ENCODE data around the gene CEBPA.
A peak's percentile ranks its signal among the peaks of the same experiment; 100 is the strongest.

Gene CEBPA

DNA sequence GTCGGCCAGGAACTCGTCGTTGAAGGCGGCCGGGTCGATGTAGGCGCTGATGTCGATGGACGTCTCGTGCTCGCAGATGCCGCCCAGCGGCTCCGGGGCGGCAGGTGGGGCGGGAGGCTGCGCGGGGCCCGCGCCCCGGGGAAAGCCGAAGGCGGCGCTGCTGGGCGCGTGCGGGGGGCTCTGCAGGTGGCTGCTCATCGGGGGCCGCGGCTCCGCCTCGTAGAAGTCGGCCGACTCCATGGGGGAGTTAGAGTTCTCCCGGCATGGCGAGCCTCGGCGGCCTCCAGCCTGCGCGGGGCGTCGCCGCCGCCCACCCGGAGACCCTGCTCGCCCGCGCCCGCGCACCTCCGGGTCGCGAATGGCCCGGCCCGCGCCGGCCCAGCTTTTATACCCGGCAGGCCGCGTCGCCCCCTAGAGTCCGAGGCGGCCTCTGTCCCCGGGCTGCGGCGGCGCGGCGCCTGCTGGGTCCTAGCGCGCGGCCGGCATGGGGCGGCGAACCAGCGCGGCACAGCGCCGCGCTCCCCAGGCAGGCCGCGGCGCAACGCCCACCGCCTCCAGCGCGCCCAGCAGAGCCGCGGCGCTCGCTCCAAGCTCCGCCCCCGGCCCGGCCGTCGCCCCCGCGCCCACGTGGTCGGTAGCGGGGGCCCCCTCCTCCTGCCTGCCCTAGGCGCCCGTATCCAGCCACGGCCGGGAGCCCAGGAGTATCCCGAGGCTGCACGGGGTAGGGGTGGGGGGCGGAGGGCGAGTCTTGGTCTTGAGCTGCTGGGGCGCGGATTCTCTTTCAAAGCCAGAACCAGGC lies at the start of gene CEBPA:
CEBPA (minus strand) TSS at position 360 of the 799 bp plus-strand sequence; CDS start at position 240, 120 bp downstream.
- peak; percentile 55 for DNase-seq

GRCh38 chr19:33350538-33351309 lies 48.4 kb upstream of the CEBPA start:
- no peak for DNase-seq

- no peak for DNase-seq
Observed at GRCh38 chr19:33349319-33350289, 47.3 kb upstream of the CEBPA start.

GRCh38 chr19:33348301-33349010 lies 46.1 kb upstream of the CEBPA start:
- no peak for DNase-seq

- no peak for DNase-seq
Observed at GRCh38 chr19:33347300-33347699, 45.0 kb upstream of the CEBPA start.

DNA sequence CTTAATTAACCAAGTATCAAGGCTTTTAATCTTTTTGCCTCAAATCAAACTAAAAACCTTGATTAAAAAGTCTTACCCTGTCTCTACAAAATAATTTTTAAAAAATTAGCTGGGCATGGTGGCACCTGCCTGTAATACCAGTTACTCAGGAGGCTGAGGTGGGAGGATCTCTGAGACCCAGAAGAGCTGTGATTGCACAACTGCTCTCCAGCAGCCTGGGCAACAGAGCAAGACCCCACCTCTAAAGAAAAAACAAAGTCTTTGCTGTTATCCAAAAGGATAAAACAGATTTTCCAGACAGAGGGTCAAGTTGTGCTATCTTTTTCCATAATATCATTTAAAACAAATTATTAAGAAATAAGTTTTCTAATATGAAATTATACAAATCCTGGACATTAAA lies 44.3 kb upstream of the CEBPA start:
- no peak for DNase-seq

GRCh38 chr19:33345163-33345562 lies 42.8 kb upstream of the CEBPA start:
- DNase-seq = no peak

DNA sequence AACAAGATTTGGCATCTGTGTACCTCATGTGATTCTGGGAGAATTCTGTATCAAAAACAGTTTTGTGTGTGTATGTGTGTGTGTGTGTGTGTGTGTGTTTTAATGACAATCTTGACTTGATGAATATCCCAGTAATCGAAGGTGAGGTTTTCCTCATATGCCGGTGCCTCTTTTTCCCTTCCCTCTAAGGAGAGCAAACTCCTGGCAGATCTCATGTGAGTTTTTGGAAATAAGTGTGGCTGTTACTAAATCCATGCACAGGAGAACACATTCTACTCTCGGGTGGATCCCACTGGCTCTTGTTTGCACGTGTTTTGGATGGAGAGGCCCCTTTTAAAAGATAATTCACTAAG lies 42.2 kb upstream of the CEBPA start:
- DNase-seq = no peak

DNA sequence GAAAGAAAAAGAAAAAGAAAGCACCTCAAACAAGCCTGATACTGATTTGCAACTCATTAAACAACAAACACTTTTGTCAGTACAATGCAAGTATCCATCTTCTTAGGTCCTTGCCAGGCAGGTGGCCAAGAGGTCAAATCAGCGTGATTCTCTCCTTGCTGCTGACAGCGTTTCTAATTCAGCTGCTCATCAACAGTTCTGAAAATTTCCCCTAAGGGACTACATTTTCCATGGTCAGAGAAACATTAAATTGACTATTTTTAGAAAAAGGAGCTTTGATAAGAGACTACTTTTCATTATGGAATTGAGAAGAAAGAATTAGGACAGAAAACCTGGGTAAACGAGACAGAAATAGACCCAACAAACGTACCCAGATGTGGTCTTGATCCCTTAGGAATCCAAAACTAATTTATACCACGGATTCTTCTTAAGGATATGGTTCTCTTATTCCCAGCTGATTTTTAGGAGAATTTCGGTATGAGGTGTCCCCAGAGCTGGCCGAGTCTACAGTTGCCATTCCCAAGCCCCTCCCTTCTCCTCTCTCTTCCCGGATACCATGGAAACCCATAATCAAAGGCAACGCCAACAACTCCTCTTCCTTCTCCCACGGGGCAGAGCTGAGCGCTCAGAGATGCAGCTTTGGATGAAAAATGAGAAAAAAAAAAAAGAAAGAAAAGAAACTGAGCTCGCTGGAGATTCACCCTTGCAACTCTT lies 41.7 kb upstream of the CEBPA start:
- DNase-seq = no peak

DNA sequence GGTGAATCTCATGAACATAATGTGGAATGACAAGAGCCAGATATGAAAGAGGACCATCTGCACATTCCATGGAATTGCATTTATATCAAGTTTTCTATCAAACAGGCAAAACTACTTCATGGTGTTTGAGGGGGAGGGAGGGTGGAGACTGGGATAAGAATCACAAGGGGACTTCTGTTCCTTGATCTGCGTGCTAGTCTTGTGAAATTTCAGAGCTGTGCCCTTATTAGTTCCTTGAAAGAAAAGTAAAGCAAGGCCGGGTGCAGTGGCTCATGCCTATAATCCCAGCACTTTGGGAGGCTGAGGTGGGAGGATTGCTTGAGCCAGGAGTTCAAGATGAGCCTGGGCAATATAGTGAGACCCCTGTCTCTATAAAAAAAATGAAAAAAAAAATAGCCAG lies 41.0 kb upstream of the CEBPA start:
- no peak for DNase-seq

DNA sequence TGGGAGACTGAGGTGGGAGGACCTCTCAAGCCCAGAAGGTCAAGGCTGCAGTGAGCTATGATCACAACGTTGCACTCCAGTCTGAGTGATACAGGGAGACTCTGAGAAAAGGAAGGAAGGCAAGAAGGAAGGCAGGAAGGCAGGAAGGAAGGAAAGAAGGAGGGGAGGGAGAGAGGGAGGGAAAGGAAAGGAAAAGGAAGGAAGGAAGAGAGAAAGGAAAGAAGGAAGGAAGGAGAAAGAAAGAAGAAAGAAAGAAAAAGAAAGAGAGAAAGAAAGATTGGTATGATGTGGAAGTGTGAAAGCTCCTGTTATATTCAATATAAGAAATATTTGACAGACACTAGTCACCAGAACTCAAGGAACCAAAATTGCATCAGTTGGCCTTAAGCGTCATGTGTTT lies 38.7 kb upstream of the CEBPA start:
- DNase-seq = no peak

DNA sequence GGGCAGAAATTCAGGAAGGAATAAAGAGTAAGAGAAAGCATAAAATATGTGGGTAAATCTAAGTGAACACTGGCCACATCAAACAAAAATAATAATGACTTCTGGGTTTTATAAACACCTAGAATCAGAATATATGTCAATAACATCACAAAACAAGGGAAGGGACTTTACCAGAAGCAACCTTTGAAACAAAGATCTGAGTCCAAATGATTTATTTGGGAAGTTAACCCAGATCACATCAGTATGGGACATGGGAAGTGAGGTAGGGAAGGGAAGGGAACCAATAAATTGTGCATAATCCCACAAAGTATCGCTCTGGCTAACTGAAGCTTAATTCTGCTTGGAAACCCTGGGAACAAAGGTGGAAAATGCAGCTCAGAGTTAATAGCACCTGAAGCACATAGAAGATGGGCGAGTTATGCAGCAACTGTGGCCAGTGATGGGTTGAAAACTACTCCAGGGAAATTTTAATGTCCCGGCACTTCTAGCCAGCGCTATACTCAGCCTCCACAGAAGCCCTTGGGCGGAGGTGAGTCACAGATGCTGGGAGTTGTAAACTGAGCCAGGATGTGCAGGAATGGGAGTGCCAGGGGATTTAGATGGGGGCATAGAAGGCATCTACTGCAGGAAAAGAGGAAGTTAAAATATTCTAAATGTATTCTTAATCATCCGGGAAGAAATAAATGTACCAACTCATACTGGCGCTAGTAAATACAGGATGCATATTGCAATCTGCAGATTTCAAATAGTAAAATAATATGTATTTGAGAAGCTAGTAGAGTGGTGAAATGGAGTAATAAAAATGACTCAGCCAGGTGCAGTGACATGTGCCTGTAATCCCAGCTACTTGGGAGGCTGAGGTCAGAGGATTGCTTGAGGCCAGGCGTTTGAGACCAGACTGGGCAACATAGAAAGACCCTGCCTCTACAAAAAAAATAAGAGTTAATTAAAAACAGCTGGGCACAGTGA lies 37.0 kb upstream of the CEBPA start:
- no peak for DNase-seq

- no peak for DNase-seq
Observed at GRCh38 chr19:33335446-33335845, 33.1 kb upstream of the CEBPA start.

- no peak for DNase-seq
Observed at GRCh38 chr19:33334271-33334670, 31.9 kb upstream of the CEBPA start.

GRCh38 chr19:33333642-33334041 lies 31.3 kb upstream of the CEBPA start:
- DNase-seq = no peak

GRCh38 chr19:33333151-33333550 lies 30.8 kb upstream of the CEBPA start:
- no peak for DNase-seq

DNA sequence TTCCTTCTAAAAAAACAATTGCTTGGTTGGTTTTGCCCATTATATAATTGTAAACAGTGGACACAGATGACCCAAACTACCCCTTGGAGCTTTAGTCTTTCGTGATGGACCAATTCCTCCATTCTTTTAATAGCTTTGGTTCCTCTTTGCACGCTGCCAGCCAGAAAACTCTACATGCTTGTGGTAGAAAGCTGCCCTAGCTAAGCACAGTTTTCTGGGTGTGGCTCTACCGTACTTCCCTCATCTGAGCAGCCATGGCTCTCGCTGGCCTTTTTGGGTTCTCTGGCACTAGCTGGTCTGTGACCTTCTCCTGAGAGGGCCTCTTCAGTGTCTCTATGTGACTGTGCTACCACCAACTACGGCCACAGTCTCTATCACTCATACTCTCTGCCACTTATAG lies 29.9 kb upstream of the CEBPA start:
- no peak for DNase-seq

GRCh38 chr19:33329736-33330135 lies 27.4 kb upstream of the CEBPA start:
- DNase-seq = no peak

DNA sequence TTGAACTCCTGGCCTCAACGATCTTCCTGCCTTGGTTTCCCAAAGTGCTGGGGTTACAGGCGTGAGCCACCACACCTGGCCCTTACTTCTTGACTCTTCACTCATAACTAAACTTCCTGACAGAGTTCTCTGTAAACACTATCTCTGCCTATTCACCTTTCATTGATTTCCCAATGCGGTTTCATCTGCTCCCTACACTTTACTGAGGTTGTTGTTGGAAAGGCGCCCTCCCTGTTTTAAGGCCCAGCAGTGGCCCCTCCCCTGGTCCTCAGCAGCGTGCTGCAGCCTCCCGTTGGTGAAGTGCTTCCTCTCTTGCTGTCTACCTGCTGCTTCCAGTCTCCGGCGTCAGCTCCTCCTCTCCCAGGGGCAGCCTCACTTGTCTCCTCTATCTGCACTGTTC lies 26.7 kb upstream of the CEBPA start:
- DNase-seq = no peak

GRCh38 chr19:33325920-33326319 lies 23.6 kb upstream of the CEBPA start:
- DNase-seq = no peak

DNA sequence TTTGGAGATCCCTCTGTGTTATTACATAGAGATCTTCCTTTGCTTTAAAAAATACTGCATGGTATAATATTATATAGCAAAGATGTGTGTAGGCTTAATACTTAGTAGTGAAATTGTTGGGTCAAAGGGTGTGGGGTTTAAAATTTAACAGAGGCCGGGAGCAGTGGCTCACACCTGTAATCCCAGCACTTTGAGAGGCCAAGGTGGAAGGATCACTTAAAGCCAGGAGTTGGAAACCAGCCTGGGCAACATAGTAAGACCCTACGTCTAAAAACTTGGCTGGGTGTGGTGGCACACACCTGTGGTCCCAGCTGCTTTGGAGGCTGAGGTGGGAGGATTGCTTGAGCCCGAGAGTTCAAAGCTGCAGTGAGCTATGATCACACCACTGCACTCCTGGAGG lies 22.3 kb upstream of the CEBPA start:
- DNase-seq = no peak

Measured in hematopoietic multipotent progenitor cell treated with erythropoietin and hydrocortisone succinate and interleukin-3 and kit ligand, for 8 days (in vitro differentiated cells).